Testis (tissue), 3 donors: Measurements from ENCODE around the gene PAX8. TPM values are rescaled to one million over a fixed set of nuclear protein-coding genes. Genes with fewer than 3 reads are reported as not detected.
A peak's percentile ranks its signal among the peaks of the same experiment; 100 is the strongest.

Source experiments
- DNase-seq: peaks from one replicate; pipeline ENCODE4 v3.0.0-alpha.2; 2019
- H3K27ac ChIP-seq, 2 donors: fragments of 200-600 bp; sonication (generic); one replicate each; pipeline ENCODE4 v1.5.1; 2019
- H3K27me3 ChIP-seq: fragments of 200-600 bp; sonication (generic); one replicate; pipeline ENCODE4 v1.5.1; 2019
- H3K36me3 ChIP-seq: fragments of 200-600 bp; sonication (generic); one replicate; pipeline ENCODE4 v1.5.1; 2017; ENCODE audit warnings: low read depth; ENCODE audit errors: missing control alignments
- H3K4me1 ChIP-seq: fragments of 200-600 bp; sonication (generic); one replicate; pipeline ENCODE4 v1.5.1; 2019
- H3K4me3 ChIP-seq, 2 donors: fragments of 200-600 bp; sonication (generic); one replicate each; pipeline ENCODE4 v1.5.1; 2017 to 2019
- H3K9me3 ChIP-seq: fragments of 200-600 bp; sonication (generic); one replicate; pipeline ENCODE4 v1.5.1; 2017
- POLR2A ChIP-seq: fragments of 450-650 bp; IDR thresholded peaks from one replicate; pipeline ENCODE4 v1.6.1; 2017; ENCODE audit warnings: antibody characterized with exemption, mild to moderate bottlenecking, moderate library complexity
- WGBS, 2 donors: methylation state at CpG; one replicate each; pipeline ENCODE4 v1.1.5; 2018; 5-methylcytosine and 5-hydroxymethylcytosine counted together
- intact Hi-C: fragments of 100-400 bp; cut with DNase I; formaldehyde crosslinking; loops from one replicate; pipeline ENCODE4 v1.15.1; 2023; ENCODE audit warnings: low total_unique reads
- polyA plus RNA-seq: library from polyadenylated mRNA; stranded (reverse); fragments of 350-450 nt; fragmentation: Illumina TruSeq; extraction: RNeasy Lipid Tissue Mini Kit (QIAGEN cat#74804); gene quantifications from one replicate; pipeline ENCODE4 v1.2.3, GENCODE V29; 2014; ENCODE audit warnings: low read depth, low replicate concordance; ENCODE audit not compliant: insufficient read depth
- total RNA-seq, 2 donors: library from RNA; depleted of rRNA; stranded (reverse); fragments of >200 nt; gene quantifications; one replicate each; pipeline ENCODE4 v1.2.3, GENCODE V29; 2016
- TF ChIP-seq, protein P1 (sequence below), 3 experiments: fragments of 450-650 bp in 2 of 3; fragments of 200-600 bp in 1 of 3; sonication (generic) in 1 of 3; IDR thresholded peaks; one replicate each; pipeline ENCODE4 v1.5.1; 2016 to 2019; ENCODE audit warnings: antibody characterized with exemption in 3 of 3, mild to moderate bottlenecking in 2 of 3, moderate library complexity in 1 of 3

Gene PAX8
- total and polyA plus RNA-seq, 3 donors from 2014 or later, result 4.7 to 22.3 (median 5.4) TPM

DNA sequence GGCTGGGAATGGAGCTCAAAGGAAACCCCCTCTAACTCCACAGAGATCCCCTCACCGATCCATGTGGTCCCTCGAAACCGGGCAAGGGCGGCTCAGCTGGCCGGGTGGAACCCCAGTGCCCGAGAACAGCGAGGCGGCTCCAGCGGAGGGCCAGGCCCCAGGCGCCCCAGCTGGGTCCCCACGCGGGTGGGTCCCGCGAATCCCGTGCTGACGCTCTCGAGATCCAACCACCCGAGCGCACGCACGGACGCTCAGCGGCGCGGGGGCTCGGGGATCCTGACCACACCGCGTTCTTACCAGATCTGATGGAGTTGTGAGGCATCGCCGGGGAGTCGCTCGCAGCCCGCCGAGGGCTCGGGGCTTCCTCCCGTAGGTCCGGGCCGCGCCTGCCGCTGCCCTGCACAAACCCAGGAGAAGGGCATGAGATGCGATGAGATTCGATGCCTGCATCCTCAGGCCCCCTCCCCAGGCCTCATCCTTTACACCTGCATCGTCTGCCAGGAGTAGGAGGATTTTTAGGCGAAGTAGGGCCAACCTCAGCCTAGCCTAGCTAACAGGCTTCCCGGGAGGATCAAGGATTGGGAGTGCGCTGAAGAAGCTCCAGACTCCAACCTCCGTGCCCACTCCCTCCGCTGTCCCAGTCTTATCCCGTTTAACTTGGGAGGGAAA, 514 bp downstream of the PAX8 start:
- TF ChIP-seq POLR2A, result no peak
- TF ChIP-seq, protein P1, sequence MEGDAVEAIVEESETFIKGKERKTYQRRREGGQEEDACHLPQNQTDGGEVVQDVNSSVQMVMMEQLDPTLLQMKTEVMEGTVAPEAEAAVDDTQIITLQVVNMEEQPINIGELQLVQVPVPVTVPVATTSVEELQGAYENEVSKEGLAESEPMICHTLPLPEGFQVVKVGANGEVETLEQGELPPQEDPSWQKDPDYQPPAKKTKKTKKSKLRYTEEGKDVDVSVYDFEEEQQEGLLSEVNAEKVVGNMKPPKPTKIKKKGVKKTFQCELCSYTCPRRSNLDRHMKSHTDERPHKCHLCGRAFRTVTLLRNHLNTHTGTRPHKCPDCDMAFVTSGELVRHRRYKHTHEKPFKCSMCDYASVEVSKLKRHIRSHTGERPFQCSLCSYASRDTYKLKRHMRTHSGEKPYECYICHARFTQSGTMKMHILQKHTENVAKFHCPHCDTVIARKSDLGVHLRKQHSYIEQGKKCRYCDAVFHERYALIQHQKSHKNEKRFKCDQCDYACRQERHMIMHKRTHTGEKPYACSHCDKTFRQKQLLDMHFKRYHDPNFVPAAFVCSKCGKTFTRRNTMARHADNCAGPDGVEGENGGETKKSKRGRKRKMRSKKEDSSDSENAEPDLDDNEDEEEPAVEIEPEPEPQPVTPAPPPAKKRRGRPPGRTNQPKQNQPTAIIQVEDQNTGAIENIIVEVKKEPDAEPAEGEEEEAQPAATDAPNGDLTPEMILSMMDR (IDR thresholded peaks at IDR 0.05), result no peak
- H3K27ac ChIP-seq, result no peak overlapping the region
- no peak for DNase-seq
- H3K4me1 ChIP-seq, result peaks cover 4% of the 10 kb centered on the region
- H3K9me3 ChIP-seq, result no peaks in the 10 kb centered on the region
- no peaks in the 10 kb centered on the region for H3K27me3 ChIP-seq
- no peaks in the 10 kb centered on the region for H3K36me3 ChIP-seq
- H3K4me3 ChIP-seq, result peak overlapping the region in 1 of 2 donors; percentile 15
- intact Hi-C loops, result no loop called here
- 20 to 22% methylated on average over 9 to 48 of the region's 49 CpGs for WGBS, 2 donors

GRCh38 chr2:113277474-113278072, 1.1 kb downstream of the PAX8 start:
- Histone ChIP-seq H3K27me3 (no peaks in the 10 kb centered on the region), H3K4me3 (peak overlapping the region in 1 of 2 donors; percentile 15), H3K4me1 (peaks cover 4% of the 10 kb centered on the region), H3K9me3 (no peaks in the 10 kb centered on the region), H3K27ac (no peak overlapping the region), H3K36me3 (no peaks in the 10 kb centered on the region)
- TF ChIP-seq POLR2A, result no peak
- TF ChIP-seq, protein P1 (IDR thresholded peaks at IDR 0.05), result no peak
- WGBS, 2 donors, result 1 to 2% methylated on average over 31 to 47 of the region's 56 CpGs
- intact Hi-C loops, result no loop called here
- no peak for DNase-seq

- H3K4me3 ChIP-seq, result no peak overlapping the region
- no peak overlapping the region for H3K27ac ChIP-seq
- peaks cover 4% of the 10 kb centered on the region for H3K4me1 ChIP-seq
- no peaks in the 10 kb centered on the region for H3K9me3 ChIP-seq
- DNase-seq, result no peak
- TF ChIP-seq, protein P1 (IDR thresholded peaks at IDR 0.05), result no peak
- no peak for TF ChIP-seq POLR2A
- H3K27me3 ChIP-seq, result no peaks in the 10 kb centered on the region
- intact Hi-C loops, result no loop called here
- H3K36me3 ChIP-seq, result no peaks in the 10 kb centered on the region
- 4 to 8% methylated on average over 12 to 34 of the region's 41 CpGs for WGBS, 2 donors
Observed at GRCh38 chr2:113276761-113277425, 1.8 kb downstream of the PAX8 start.

DNA sequence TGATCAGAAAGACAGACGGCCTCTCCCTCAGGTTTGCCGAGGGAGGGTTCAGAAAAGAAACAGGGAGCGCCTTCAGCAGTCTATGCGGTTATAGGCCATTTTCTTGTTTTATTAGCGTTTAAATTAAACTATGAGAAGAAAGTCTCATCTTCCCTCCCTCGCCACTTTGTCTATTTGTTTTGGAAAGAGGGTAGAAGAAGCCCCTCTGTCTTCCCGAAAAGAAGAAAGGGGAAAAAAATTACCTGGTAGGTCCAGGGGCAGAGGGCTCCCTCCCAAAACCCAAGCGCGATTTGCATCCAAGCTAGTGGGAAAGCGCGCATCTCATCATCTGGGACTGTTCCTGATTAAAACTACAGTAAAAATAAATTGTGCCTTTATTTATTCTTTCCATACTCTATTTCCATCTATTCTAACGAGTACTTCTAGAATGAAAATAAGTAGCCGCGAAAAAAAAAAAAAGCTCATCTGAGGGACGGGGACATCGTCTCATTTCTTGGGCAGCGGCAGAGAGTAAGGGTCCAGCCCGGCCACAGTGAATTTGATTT, 2.4 kb downstream of the PAX8 start:
- Histone ChIP-seq H3K4me1 (peaks cover 4% of the 10 kb centered on the region), H3K4me3 (no peak overlapping the region), H3K27ac (no peak overlapping the region), H3K9me3 (no peaks in the 10 kb centered on the region), H3K27me3 (no peaks in the 10 kb centered on the region), H3K36me3 (no peaks in the 10 kb centered on the region)
- WGBS, 2 donors, result 14 to 20% methylated on average over 18 of the region's 18 CpGs
- DNase-seq, result no peak
- TF ChIP-seq POLR2A, result no peak
- TF ChIP-seq, protein P1 (IDR thresholded peaks at IDR 0.05), result no peak
- intact Hi-C loops, result no loop called here
